GM12873 (cell line): ENCODE measurements around the gene ERG.
A peak's percentile ranks its signal among the peaks of the same experiment; 100 is the strongest.

Source experiments
- CTCF ChIP-seq: IDR thresholded peaks from 2 replicates; pipeline ENCODE4 v1.5.1; 2012; ENCODE audit warnings: low read depth, mild to moderate bottlenecking, moderate library complexity, low read length, control low read depth; ENCODE audit not compliant: insufficient read depth; ENCODE audit errors: missing control alignments

Gene ERG

GRCh38 chr21:38354231-38354630, 144.0 kb downstream of the ERG start:
- TF ChIP-seq CTCF = no peak

GRCh38 chr21:38352536-38353219, 145.6 kb downstream of the ERG start:
- peak; percentile 78 for TF ChIP-seq CTCF

- TF ChIP-seq CTCF = no peak
Measured at GRCh38 chr21:38351961-38352521, 146.2 kb downstream of the ERG start.

GRCh38 chr21:38351176-38351959, 146.9 kb downstream of the ERG start:
- TF ChIP-seq CTCF = no peak

- TF ChIP-seq CTCF = no peak
Measured at GRCh38 chr21:38350684-38351083, 147.6 kb downstream of the ERG start.

GRCh38 chr21:38349977-38350376, 148.3 kb downstream of the ERG start:
- no peak for TF ChIP-seq CTCF

- no peak for TF ChIP-seq CTCF
Measured at GRCh38 chr21:38349111-38349746, 149.0 kb downstream of the ERG start.
